SK-N-SH (cell line): ENCODE measurements around the gene NR6A1.

Source experiments
- CTCF ChIP-seq: fragments of 200-600 bp; sonication (generic); IDR thresholded peaks from 2 replicates; pipeline ENCODE4 v1.6.1; 2017; ENCODE audit warnings: antibody characterized with exemption, mild to moderate bottlenecking, moderate library complexity
- EP300 ChIP-seq, 2 experiments: IDR thresholded peaks; 2 replicates each; pipeline versions ENCODE4 v1.4.0 to v1.6.1; 2012; ENCODE audit warnings: borderline replicate concordance in 1 of 2, low read depth in 1 of 2, low read length in 1 of 2
- FOXJ3 ChIP-seq: sonication (generic); formaldehyde crosslinking; IDR thresholded peaks from 2 replicates; pipeline ENCODE4 v1.5.1; 2020; ENCODE audit warnings: mild to moderate bottlenecking, missing genetic modification reagents
- FOXM1 ChIP-seq: IDR thresholded peaks from 2 replicates; pipeline ENCODE4 v1.4.0; 2012; ENCODE audit warnings: low read depth, mild to moderate bottlenecking
- IRF3 ChIP-seq: fragments of 150-350 bp; IDR thresholded peaks from 2 replicates; pipeline ENCODE4 v1.6.1; 2016; ENCODE audit warnings: mild to moderate bottlenecking, low read depth, low read length
- POLR2AphosphoS5 ChIP-seq: IDR thresholded peaks from 2 replicates; pipeline ENCODE4 v1.6.1; 2012; ENCODE audit warnings: low read depth, low read length
- REST ChIP-seq: IDR thresholded peaks from 2 replicates; pipeline ENCODE4 v1.6.1; 2012; ENCODE audit warnings: mild to moderate bottlenecking, low read depth, low read length, moderate library complexity
- SIN3A ChIP-seq: IDR thresholded peaks from 2 replicates; pipeline ENCODE4 v1.6.1; 2012; ENCODE audit warnings: low read depth, mild to moderate bottlenecking, low read length, moderate library complexity, borderline replicate concordance
- TEAD4 ChIP-seq: IDR thresholded peaks from 2 replicates; pipeline ENCODE4 v1.4.0; 2012; ENCODE audit warnings: mild to moderate bottlenecking, borderline replicate concordance; ENCODE audit not compliant: insufficient read depth
- YY1 ChIP-seq: IDR thresholded peaks from 2 replicates; pipeline ENCODE4 v1.4.0; 2012; ENCODE audit warnings: low read depth, mild to moderate bottlenecking

GRCh38 chr9:124498499-124499146 is 272.5 kb downstream of the NR6A1 start:
- no peak for TF ChIP-seq CTCF
- no peak for TF ChIP-seq POLR2AphosphoS5
- TF ChIP-seq TEAD4 = no peak
- TF ChIP-seq FOXJ3 (CRISPR knock-in tag) = no peak
- no peak for TF ChIP-seq EP300 (IDR thresholded peaks at IDR 0.05; ENCODE audit: borderline replicate concordance in 1 of 2, low read depth in 1 of 2, low read length in 1 of 2)
- no peak for TF ChIP-seq IRF3
- TF ChIP-seq YY1 = no peak
- no peak for TF ChIP-seq FOXM1
- no peak for TF ChIP-seq SIN3A
- no peak for TF ChIP-seq REST
